Myocyte (in vitro differentiated cells): ENCODE data around the gene KLHL29. TPM values are rescaled to one million over a fixed set of nuclear protein-coding genes. Genes with fewer than 3 reads are reported as not detected.
"Not testable (repeated sequence)": the region's sequence is repeated elsewhere in the genome, so short reads cannot be mapped to it uniquely, and the experiment has no call there.

ENCODE experiments used
- DNase-seq: peaks from one replicate; pipeline ENCODE4 v3.0.0-alpha.2; 2012; ENCODE audit warnings: low read depth
- total RNA-seq: library from RNA; depleted of rRNA; stranded (reverse); fragments of >200 nt; gene quantifications from 2 replicates; pipeline ENCODE4 v1.2.3, GENCODE V29; 2014

Gene KLHL29
- total RNA-seq, 1 donor from 2014 or later, result 3.6 TPM

- DNase-seq, result no peak
These were observed 321.0 kb downstream of the KLHL29 start for GRCh38 chr2:23705771-23706612.

GRCh38 chr2:23706613-23707078 is 321.7 kb downstream of the KLHL29 start:
- no peak for DNase-seq

GRCh38 chr2:23707096-23707495 is 322.1 kb downstream of the KLHL29 start:
- no peak for DNase-seq

GRCh38 chr2:23708771-23709170 is 323.8 kb downstream of the KLHL29 start:
- no peak for DNase-seq

GRCh38 chr2:23709311-23709710 is 324.3 kb downstream of the KLHL29 start:
- DNase-seq, result no peak

- DNase-seq, result peak; percentile 90
These were observed 327.2 kb downstream of the KLHL29 start for GRCh38 chr2:23711979-23712755.

- no peak for DNase-seq
These were observed 327.8 kb downstream of the KLHL29 start for GRCh38 chr2:23712756-23713151.

- no peak for DNase-seq
These were observed 328.4 kb downstream of the KLHL29 start for GRCh38 chr2:23713351-23713750.

- no peak for DNase-seq
These were observed 334.1 kb downstream of the KLHL29 start for GRCh38 chr2:23718931-23719700.

GRCh38 chr2:23719716-23720115 is 334.7 kb downstream of the KLHL29 start:
- DNase-seq, result no peak

- DNase-seq, result no peak
These were observed 335.9 kb downstream of the KLHL29 start for GRCh38 chr2:23720705-23721453.

GRCh38 chr2:23721454-23721826 is 336.5 kb downstream of the KLHL29 start:
- DNase-seq, result peak; percentile 26

GRCh38 chr2:23722255-23722654 is 337.3 kb downstream of the KLHL29 start:
- no peak for DNase-seq

GRCh38 chr2:23723029-23723428 is 338.1 kb downstream of the KLHL29 start:
- not testable (repeated sequence) for DNase-seq

GRCh38 chr2:23734416-23734815 is 349.4 kb downstream of the KLHL29 start:
- DNase-seq, result no peak

GRCh38 chr2:23736783-23737182 is 351.8 kb downstream of the KLHL29 start:
- not testable (repeated sequence) for DNase-seq

GRCh38 chr2:23745068-23745725 is 360.2 kb downstream of the KLHL29 start:
- DNase-seq, result peak; percentile 44

- DNase-seq, result peak; percentile 95
These were observed 360.7 kb downstream of the KLHL29 start for GRCh38 chr2:23745726-23746105.

- no peak for DNase-seq
These were observed 361.3 kb downstream of the KLHL29 start for GRCh38 chr2:23746141-23746863.
